ENCODE data around the gene SLC25A13. TPM values are rescaled to one million over a fixed set of nuclear protein-coding genes. Genes with fewer than 3 reads are reported as not detected.

SLC25A13 gene
- total RNA-seq, 1 experiment from 2014 or later: 124 TPM

- no peak for DNase-seq (ENCODE audit: low spot score)
- in situ Hi-C loops (cut with HindIII; ENCODE audit: low sequenced_read_pairs): no loop called here
Observed at GRCh38 chr7:96084881-96085553, 236.9 kb downstream of the SLC25A13 start.

DNA sequence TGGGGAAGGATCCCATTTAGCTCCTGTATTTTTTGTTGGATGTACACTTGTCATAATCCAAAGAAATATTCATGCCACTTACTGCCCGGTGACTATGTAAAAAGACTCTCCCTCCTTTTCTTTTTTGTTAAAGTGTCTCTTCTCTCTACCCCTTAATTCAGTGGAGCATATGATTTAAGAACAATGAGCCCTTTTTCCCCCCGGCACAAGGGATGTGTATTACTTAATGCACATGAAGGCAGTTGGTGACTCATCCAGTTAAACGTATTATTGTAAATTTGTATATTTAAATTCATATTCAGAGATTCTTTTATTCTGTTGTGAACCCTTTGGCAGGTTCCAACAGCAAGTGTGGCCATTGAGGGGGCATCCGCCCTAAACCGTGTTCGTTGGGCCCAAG is 241.9 kb downstream of the SLC25A13 start:
- in situ Hi-C loops (cut with HindIII; ENCODE audit: low sequenced_read_pairs): no loop called here
- no peak for DNase-seq (ENCODE audit: low spot score)

DNA sequence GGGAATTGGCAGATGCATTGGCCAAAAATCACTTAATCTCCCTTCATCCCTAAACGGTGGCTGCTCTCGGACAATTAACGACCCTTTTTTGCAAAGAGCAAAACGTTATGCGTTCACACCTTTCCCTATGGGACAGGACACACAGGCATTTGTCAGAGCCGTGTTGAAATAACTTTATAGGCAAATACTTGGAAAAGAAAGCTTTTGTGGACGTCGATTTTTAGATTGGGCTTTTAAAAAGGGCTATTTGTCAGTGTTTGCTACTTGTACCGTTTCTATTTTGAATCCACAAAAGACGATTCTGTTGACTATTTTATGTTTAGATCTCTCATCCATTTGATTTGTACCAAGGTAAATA is 245.6 kb downstream of the SLC25A13 start:
- in situ Hi-C loops (cut with HindIII; ENCODE audit: low sequenced_read_pairs): no loop called here
- no peak for DNase-seq (ENCODE audit: low spot score)

DNA sequence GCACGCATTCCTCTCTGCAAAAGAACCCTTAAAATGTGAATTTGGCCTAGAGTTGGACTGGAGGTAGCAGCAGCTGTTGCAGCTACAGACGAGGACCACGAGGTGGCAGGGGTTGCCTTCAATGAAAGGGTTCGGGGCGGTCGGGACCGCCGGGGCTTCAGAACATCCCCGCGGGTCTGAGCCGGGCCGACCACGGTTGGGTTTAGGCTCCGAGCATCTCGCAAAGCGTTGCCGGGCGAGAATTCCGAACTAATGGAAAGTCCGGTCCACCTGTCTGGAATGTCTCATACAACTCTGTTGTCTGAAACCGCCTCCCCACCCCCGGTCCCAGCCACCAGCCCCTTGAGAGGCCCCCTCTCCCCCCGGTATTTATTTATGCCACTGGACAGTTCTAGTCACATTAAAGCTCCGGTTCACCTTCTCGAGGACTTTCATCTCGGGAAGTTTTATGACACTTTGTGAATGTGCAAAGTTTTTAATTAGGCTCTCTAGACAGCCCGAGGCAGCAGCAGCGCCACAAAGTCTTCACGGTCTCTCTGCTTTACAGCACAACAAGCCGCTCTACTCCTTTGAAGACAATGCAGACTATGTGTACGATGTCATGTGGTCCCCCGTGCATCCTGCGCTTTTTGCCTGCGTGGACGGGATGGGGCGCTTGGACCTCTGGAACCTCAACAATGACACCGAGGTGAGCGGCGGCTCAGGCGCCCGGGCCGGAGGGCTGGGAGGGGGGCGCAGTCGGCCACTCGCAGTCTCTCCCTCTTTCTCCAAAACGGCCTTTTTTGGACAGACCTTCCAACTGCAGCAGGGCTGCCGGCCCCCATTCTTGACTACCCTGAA is 246.2 kb downstream of the SLC25A13 start:
- in situ Hi-C loops (cut with HindIII; ENCODE audit: low sequenced_read_pairs): no loop called here
- DNase-seq (ENCODE audit: low spot score): peak; percentile 65

DNA sequence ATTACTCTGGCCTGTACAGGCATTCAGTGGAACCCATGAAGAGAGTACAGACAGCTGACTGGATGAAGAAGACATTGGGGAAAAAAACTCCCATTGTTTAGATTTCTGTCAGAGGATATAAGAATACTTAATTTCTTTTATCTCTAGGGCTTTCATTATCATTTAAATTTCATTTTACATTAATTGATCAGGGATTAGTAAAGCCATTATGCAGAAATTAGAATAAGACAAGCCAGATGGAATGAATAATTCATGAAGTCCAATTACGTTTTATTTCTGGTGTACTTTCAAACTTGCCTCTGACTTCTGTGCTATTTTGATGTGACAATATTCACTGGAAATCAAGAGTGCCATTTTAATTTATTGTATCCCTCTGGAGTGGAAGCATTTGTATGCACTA is 247.0 kb downstream of the SLC25A13 start:
- in situ Hi-C loops (cut with HindIII; ENCODE audit: low sequenced_read_pairs): no loop called here
- no peak for DNase-seq (ENCODE audit: low spot score)
